GM19463 (cell line): ENCODE measurements around the gene PTPRB.

Source experiments
- ATAC-seq: cut with Tn5 transposase; IDR thresholded peaks from one replicate; pipeline ENCODE4 v1.9.1; 2021; ENCODE audit warnings: mild to moderate bottlenecking, moderate library complexity; ENCODE audit not compliant: unreplicated experiment

Gene PTPRB

DNA sequence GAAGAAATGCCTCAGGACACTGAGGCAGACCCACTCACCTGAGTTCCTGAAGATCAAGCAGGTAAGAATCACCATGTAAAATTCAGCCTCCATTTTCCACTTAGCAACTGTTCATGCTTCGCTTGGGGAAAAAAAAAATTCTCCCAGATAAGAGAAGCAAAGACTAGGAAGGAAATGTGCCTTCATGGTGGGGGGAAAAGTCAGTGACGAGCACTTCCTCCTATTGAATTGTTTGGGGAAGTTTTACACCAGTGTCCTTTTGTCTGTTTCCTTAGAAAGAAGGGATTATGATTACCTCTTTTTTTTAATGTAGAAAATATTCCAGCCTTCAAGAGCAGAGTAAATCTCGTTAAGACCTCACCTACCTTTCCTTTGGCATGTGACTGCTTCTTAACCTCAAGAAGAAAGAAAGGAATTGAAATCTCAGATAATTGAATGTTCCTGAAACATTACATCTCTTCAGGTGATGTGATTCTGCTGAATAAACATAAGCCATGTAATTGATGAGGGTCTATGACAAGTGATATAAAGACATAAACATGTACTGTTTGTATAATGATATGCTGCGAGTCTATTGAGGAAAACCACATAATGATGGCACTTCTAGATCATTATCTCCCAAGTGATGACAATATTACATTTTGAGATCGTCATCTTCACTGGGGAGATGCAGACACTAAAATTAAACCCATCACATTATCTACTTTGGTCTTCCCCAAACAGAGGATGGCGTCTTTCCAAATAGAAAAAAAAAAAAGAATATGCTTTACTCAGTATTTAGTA lies at the start of gene PTPRB:
Gene PTPRB (minus strand): TSS at position 127 of the 783 bp plus-strand sequence. CDS start 34 bp downstream, at position 93.
- ATAC-seq, result no peak

DNA sequence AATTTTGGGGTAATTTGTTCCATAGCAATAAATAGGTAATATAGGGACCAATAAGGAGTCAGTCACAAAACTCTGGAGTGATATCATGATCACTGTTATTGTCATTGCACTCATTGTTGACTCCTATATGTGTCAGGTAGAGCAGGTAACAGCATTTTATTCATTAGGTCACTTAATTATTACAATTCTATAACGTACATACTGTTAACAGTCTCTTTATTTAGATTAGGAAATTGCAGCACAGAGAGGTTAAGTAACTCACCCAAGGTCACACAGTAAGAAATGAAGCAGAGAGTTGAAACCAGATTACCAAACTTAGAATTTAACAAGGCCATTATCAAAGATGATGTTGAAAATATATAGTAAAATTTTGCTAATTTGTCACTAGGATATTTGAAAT lies 49.7 kb upstream of the PTPRB start:
- no peak for ATAC-seq

- no peak for ATAC-seq
Observed at GRCh38 chr12:70686299-70686698, 49.1 kb upstream of the PTPRB start.

DNA sequence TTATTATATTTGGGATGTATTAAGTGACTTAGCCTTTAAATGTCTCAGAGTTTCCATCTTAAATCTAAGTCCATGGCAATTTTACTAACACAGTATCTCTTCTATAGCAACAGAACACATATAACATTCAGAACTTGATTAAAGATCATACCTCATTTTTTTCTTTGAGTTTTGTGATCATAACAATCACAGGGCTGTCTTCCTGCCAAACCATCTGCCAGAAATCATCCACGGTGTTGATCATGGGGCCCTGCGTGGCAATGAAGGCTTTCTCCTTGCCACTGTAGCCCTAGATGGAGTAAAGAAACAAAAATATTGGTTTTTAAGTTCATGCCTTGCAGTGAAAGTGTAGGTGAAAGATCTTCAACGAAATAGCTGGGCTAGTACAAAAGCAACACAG lies 46.7 kb upstream of the PTPRB start:
- ATAC-seq, result no peak

- no peak for ATAC-seq
Observed at GRCh38 chr12:70671698-70672097, 34.5 kb upstream of the PTPRB start.

DNA sequence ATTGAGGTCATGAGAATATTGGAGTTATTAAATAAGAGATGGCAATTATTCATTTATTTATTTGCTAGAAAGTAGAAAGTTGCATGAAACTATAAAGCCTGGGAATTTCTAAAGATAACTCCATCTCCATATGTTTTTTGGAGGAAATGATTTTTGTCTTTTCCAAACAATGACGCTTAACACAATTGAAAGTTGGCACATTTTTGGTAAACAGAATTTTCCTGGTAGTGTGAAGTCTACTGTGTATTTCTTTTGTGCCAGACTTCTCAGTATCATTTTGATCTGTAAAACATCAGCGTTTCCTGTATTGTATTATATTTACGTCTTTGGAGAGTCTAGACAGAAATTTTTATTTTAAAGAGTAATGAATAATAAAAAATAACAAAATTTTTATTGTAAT lies 33.7 kb upstream of the PTPRB start:
- no peak for ATAC-seq

- ATAC-seq, result no peak
Observed at GRCh38 chr12:70667253-70667652, 30.0 kb upstream of the PTPRB start.

DNA sequence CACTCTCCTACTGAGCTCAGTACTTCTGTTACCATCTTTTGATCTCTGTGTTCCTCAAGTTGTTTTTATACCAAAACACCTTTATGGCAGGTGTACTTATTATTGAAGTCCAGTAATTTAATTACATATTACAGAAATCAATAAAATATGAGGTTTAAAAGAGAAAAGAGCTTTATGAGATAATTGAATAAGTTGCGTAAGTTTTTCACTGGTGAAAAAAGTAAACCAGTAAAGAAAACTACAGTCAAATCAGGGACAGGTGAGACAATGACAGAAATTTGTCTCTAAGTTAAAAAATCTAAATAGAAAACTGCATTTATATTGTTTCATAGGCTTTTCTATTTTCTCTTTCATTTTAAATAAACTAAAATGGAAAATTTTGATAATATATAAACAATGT lies 29.1 kb upstream of the PTPRB start:
- ATAC-seq, result no peak

DNA sequence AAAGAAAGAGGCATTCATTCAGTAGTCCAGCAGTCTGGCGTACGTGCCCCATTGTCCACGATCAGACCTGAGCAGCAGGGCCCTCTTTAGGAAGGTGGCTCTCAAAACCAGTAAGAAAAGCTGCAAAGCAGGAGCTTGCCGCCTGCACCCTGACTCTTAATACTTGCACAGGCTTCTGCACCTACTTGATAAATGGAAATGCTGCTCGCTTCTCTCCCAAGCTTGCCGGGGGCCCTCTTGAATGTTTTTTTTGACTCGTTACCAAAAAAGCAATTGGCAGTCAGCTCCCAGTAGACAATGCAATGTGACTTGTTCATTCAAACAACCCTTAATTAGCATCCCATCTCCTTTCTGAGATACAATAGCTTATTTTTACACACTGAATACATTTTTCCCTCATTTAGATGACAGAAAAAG lies 27.2 kb upstream of the PTPRB start:
- no peak for ATAC-seq

GRCh38 chr12:70663838-70664237 lies 26.6 kb upstream of the PTPRB start:
- ATAC-seq, result no peak

- ATAC-seq, result no peak
Observed at GRCh38 chr12:70661466-70662161, 24.4 kb upstream of the PTPRB start.

GRCh38 chr12:70660620-70661219 lies 23.5 kb upstream of the PTPRB start:
- no peak for ATAC-seq

DNA sequence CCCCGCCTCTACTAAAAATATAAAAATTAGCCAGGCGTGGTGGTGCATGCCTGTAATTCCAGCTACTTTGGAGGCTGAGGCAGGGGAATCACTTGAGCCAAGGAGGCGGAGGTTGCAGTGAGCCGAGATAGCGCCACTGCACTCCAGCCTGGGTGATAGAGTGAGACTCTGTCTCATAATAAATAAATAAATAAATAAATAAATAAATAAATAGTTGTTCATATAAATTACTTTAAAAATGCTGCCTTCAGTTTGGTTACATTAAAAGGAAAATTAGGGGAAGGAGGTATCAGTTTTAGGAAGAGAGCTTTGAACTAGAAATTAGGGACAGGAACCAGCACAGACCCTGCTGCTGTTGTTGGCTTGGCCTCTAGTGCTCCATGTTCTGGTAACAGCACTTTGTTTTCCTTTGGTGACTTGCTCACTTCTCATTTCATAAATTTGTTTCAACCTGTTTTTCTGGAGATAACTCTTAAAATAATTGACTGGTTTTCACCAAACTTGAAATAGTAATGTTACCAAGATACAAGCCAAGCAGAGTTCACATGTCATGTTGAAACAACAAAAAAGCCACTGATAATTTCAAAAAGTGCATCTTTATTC lies 22.9 kb upstream of the PTPRB start:
- no peak for ATAC-seq

DNA sequence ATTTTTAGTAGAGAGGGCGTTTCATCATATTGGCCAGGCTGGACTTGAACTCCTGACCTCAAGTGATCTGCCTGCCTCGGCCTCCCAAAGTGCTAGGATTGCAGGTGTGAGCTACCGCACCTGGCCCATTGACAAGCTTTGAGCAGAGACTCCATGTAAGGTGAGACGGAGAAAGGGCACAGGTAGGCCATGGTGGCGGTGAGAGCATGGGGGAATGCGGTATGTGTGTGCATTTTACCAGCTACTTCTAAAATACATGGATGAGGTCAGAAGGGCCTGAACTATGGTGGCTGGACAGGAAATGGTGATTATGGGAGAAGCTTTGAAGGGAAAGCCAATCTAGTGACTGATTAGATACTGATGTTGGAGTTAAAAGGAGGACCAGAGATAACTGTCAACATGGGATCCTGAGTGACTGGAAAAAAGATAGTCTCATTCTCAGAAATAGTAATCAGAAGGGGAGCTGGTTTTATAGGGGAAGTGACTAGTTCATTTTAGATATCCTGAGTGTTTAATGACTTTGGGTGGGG lies 21.9 kb upstream of the PTPRB start:
- ATAC-seq, result no peak

GRCh38 chr12:70657616-70658286 lies 20.5 kb upstream of the PTPRB start:
- no peak for ATAC-seq

- ATAC-seq, result no peak
Observed at GRCh38 chr12:70652451-70652850, 15.2 kb upstream of the PTPRB start.

DNA sequence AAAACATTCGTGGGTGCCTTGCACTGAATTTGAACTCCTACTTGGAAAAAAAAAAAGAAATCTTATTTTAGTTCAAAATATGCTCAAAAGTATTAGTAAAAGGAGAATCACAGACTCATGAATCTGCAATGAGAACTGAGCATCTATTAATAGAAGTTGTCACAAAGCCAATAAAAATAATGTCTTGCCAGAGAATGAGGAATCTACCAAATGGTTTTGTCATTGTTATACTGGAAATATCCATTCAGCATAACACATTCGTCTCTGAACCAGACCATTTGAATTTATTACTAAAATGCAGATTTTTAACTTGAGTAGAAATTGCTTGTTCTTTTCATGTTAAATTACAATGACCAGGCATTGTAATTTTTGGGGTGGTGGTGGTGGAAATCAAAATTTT lies 11.6 kb upstream of the PTPRB start:
- ATAC-seq, result no peak

DNA sequence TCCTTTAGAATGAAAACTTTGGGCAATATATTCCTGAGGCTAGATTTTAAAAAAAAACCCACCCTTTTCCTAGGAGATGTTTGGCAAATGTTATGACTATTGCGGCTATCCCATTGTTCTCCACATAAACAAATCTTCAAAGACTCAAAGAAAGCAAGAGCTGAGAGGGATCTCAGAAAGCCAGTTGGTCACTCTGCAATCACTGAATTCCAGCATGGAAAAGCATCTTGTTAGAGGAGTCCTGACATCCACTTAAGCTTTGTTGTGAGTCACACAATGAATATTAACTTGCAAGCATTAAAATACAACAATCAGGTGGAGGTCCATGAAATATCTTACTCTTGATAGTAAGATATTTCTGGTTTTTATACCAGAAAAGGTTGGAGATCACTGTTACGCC lies 11.0 kb upstream of the PTPRB start:
- ATAC-seq, result no peak

- ATAC-seq, result no peak
Observed at GRCh38 chr12:70646850-70647249, 9.6 kb upstream of the PTPRB start.

- ATAC-seq, result peak; percentile 88
Observed at GRCh38 chr12:70645494-70646317, 8.5 kb upstream of the PTPRB start.
